PC-3 (cell line): ENCODE data around the gene MOG. TPM values are rescaled to one million over a fixed set of nuclear protein-coding genes. Genes with fewer than 3 reads are reported as not detected.

Experiments
- ATAC-seq: fragments of 200-7000 bp; cut with Tn5 transposase; 2 replicates; pipeline ENCODE4 v1.9.1; 2020; ENCODE audit warnings: mild to moderate bottlenecking, moderate library complexity
- BruUV-seq: library from RNA; stranded (reverse); fragments of 400-500 nt; replicated peaks from 2 replicates; lab custom pipeline; 2021; lab: Mats Ljungman, UMichigan
- CTCF ChIA-PET: fragments of 300-600 bp; sonication (Branson Sonifier 250); formaldehyde crosslinking; loops from one replicate; lab custom pipeline; 2022; ENCODE audit warnings: antibody characterized with exemption; lab: Charles Lee
- POLR2A ChIA-PET: fragments of 300-600 bp; sonication (Branson Sonifier 250); formaldehyde crosslinking; loops from one replicate; lab custom pipeline; 2022; ENCODE audit warnings: antibody characterized with exemption; ENCODE audit not compliant: unreplicated experiment; lab: Charles Lee
- DNase-seq: peaks from one replicate; pipeline ENCODE4 v3.0.0-alpha.2; 2015
- H2AFZ ChIP-seq: fragments of 300-600 bp; sonication (generic); 2 replicates; pipeline ENCODE4 v1.6.0; 2016; ENCODE audit warnings: antibody characterized with exemption, low read length
- H3F3A ChIP-seq: fragments of 300-600 bp; sonication (generic); one replicate; pipeline ENCODE4 v1.6.0; 2017; ENCODE audit warnings: antibody characterized with exemption, low read length, control low read depth, mild to moderate bottlenecking; ENCODE audit not compliant: unreplicated experiment
- H3K27ac ChIP-seq: fragments of 300-600 bp; sonication (generic); 2 replicates; pipeline ENCODE4 v1.5.1; 2016; ENCODE audit warnings: mild to moderate bottlenecking, low read length
- H3K27me3 ChIP-seq: fragments of 300-600 bp; sonication (generic); 2 replicates; pipeline ENCODE4 v1.6.1; 2016; ENCODE audit warnings: low read length, mixed read lengths
- H3K36me3 ChIP-seq: fragments of 300-600 bp; sonication (generic); 2 replicates; pipeline ENCODE4 v1.6.1; 2016; ENCODE audit warnings: low read depth, mixed run types, low read length, mixed read lengths
- H3K4me1 ChIP-seq: fragments of 300-600 bp; sonication (generic); 2 replicates; pipeline ENCODE4 v1.5.1; 2016; ENCODE audit warnings: low read length; ENCODE audit not compliant: insufficient read depth
- H3K4me2 ChIP-seq: fragments of 300-600 bp; sonication (generic); 2 replicates; pipeline ENCODE4 v1.6.0; 2016; ENCODE audit warnings: low read length
- H3K4me3 ChIP-seq: fragments of 300-600 bp; sonication (generic); 2 replicates; pipeline ENCODE4 v1.5.1; 2016; ENCODE audit warnings: mild to moderate bottlenecking, low read length, mixed read lengths
- H3K79me2 ChIP-seq: fragments of 300-600 bp; sonication (generic); 2 replicates; pipeline ENCODE4 v1.6.1; 2017; ENCODE audit warnings: low read length, mixed read lengths
- H3K9ac ChIP-seq: fragments of 300-600 bp; sonication (generic); 2 replicates; pipeline ENCODE4 v1.6.0; 2016; ENCODE audit warnings: mild to moderate bottlenecking, low read length
- H3K9me2 ChIP-seq: fragments of 300-600 bp; sonication (generic); replicated peaks from 2 replicates; pipeline ENCODE4 v1.6.1; 2016; ENCODE audit warnings: mixed run types, low read length, mixed read lengths
- H3K9me3 ChIP-seq: fragments of 300-600 bp; sonication (generic); 2 replicates; pipeline ENCODE4 v1.6.1; 2016; ENCODE audit warnings: low read length, mixed read lengths
- H4K20me1 ChIP-seq: fragments of 300-600 bp; sonication (generic); 2 replicates; pipeline ENCODE4 v1.6.1; 2016; ENCODE audit warnings: low read length, mixed read lengths
- EZH2 ChIP-seq: fragments of 300-600 bp; sonication (generic); IDR thresholded peaks from one replicate; pipeline ENCODE4 v1.6.1; 2017; ENCODE audit warnings: antibody characterized with exemption, mild to moderate bottlenecking, low read length; ENCODE audit not compliant: unreplicated experiment
- EZH2phosphoT487 ChIP-seq: fragments of 300-600 bp; sonication (generic); IDR thresholded peaks from 2 replicates; pipeline ENCODE4 v1.6.1; 2018; ENCODE audit warnings: mild to moderate bottlenecking, antibody characterized with exemption, low read length, borderline replicate concordance
- intact Hi-C: fragments of 100-400 bp; cut with micrococcal nuclease; formaldehyde crosslinking; loops from 2 replicates; pipeline ENCODE4 v1.9.0; 2023
- total RNA-seq: library from RNA; depleted of rRNA; stranded (reverse); fragments of >200 nt; gene quantifications from 2 replicates; pipeline ENCODE4 v1.2.3, GENCODE V29; 2014
- TF ChIP-seq, protein P1 (sequence below): fragments of 300-600 bp; sonication (generic); conservative IDR thresholded peaks from 2 replicates; pipeline ENCODE4 v1.5.1; 2017; ENCODE audit warnings: antibody characterized with exemption, low read depth, mild to moderate bottlenecking, low read length

MOG gene
- total RNA-seq, 1 experiment from 2014 or later: not detected

GRCh38 chr6:29651413-29652197 lies 5.3 kb upstream of the MOG start:
- DNase-seq: peak; percentile 71
- no peak overlapping the region for H3K4me2 ChIP-seq
- ChIA-PET CTCF (no interaction called here), POLR2A (no interaction called here)
- no peaks in the 10 kb centered on the region for H3K36me3 ChIP-seq
- H3F3A ChIP-seq: no peaks in the 10 kb centered on the region
- no peaks in the 10 kb centered on the region; the same call in none of the 2 replicates for H3K4me1 ChIP-seq
- no TSS peak for BruUV-seq
- ATAC-seq: peak; percentile 21
- H3K9me2 ChIP-seq: no peaks in the 10 kb centered on the region
- H3K27me3 ChIP-seq: no peaks in the 10 kb centered on the region
- no peaks in the 10 kb centered on the region for H3K79me2 ChIP-seq
- TF ChIP-seq, protein P1, sequence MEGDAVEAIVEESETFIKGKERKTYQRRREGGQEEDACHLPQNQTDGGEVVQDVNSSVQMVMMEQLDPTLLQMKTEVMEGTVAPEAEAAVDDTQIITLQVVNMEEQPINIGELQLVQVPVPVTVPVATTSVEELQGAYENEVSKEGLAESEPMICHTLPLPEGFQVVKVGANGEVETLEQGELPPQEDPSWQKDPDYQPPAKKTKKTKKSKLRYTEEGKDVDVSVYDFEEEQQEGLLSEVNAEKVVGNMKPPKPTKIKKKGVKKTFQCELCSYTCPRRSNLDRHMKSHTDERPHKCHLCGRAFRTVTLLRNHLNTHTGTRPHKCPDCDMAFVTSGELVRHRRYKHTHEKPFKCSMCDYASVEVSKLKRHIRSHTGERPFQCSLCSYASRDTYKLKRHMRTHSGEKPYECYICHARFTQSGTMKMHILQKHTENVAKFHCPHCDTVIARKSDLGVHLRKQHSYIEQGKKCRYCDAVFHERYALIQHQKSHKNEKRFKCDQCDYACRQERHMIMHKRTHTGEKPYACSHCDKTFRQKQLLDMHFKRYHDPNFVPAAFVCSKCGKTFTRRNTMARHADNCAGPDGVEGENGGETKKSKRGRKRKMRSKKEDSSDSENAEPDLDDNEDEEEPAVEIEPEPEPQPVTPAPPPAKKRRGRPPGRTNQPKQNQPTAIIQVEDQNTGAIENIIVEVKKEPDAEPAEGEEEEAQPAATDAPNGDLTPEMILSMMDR: peak; percentile 83
- no peak for TF ChIP-seq EZH2phosphoT487
- intact Hi-C loops: loop anchor here (2.0 to 5.0 kb wide), 2 partner anchors 19 to 186 kb away; partner anchors contain the start of gene GABBR1
- H2AFZ ChIP-seq: no peak overlapping the region
- no peaks in the 10 kb centered on the region for H4K20me1 ChIP-seq
- no peak overlapping the region for H3K9ac ChIP-seq
- H3K27ac ChIP-seq: no peak overlapping the region
- H3K4me3 ChIP-seq: no peak overlapping the region
- no peaks in the 10 kb centered on the region for H3K9me3 ChIP-seq

- DNase-seq: no peak
- H3K4me1 ChIP-seq: no peaks in the 10 kb centered on the region; the same call in none of the 2 replicates
- no peak for ATAC-seq
- H3K79me2 ChIP-seq: no peaks in the 10 kb centered on the region
- H3K27ac ChIP-seq: no peak overlapping the region
- no peak overlapping the region for H2AFZ ChIP-seq
- H3K9me2 ChIP-seq: no peaks in the 10 kb centered on the region
- ChIA-PET POLR2A (no interaction called here), CTCF (interaction anchor here (0.9 to 2.6 kb wide), 3 partner anchors 9 to 44 kb away, joined by 5 to 11 read pairs (median 8); partner anchors contain the start of gene GABBR1)
- H3K36me3 ChIP-seq: no peaks in the 10 kb centered on the region
- H3F3A ChIP-seq: no peaks in the 10 kb centered on the region
- intact Hi-C loops: loop anchor here (5.0 kb wide), 1 partner anchor 185 kb away; no protein-coding TSS in a partner anchor
- H3K9me3 ChIP-seq: no peaks in the 10 kb centered on the region
- no peak overlapping the region for H3K9ac ChIP-seq
- no peak overlapping the region for H3K4me2 ChIP-seq
- no peaks in the 10 kb centered on the region for H3K27me3 ChIP-seq
- H4K20me1 ChIP-seq: no peaks in the 10 kb centered on the region
- no peak overlapping the region for H3K4me3 ChIP-seq
- no TSS peak for BruUV-seq
- TF ChIP-seq EZH2: no peak
- TF ChIP-seq EZH2phosphoT487: no peak
- TF ChIP-seq, protein P1: no peak
These were observed 4.7 kb upstream of the MOG start for GRCh38 chr6:29652198-29652584.
